Activated T-cell treated with anti-CD3 and anti-CD28 coated beads for 1 hour (primary cell): Measurements from ENCODE around the gene ANG.
"Not testable (repeated sequence)": the region's sequence is repeated elsewhere in the genome, so short reads cannot be mapped to it uniquely, and the experiment has no call there.

ENCODE experiments used
- DNase-seq: peaks from one replicate; pipeline ENCODE4 v3.0.0-alpha.2; 2020; ENCODE audit warnings: low read depth

ANG gene

DNA sequence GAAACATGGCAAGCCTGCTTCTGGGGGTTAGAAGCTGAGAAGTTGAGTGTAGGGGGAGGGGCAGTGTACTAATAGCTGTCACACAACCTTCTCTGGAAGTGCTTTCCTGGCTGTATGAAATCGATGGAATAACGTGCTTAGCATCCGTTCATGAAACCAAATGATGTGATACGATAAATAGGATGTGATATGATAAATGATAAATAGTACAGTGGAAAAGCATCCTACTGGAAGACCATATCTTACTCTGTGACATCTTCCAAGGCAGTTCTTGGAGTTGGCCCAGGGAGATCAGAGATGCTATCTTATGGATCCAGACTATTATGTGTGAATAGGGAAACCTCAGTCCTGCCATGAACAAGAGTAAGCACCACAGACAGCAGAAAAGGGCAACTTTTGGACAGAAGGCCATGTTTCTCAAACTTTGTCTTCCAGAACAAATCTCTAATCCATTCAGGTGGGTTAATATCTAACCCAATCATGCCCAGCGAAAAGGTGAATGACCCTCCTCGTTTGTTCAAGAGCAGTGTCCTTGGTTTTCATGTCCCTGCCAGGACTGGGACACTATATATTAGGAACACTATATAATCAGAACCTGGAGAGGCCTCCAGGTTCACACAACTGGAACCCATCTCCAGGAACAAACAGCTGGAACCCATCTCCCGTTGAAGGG, at the start of gene ANG:
Gene ANG (plus strand): TSS at position 598 of the 673 bp plus-strand sequence. CDS start 4,801 bp downstream, outside the sequence.
- DNase-seq: no peak

DNA sequence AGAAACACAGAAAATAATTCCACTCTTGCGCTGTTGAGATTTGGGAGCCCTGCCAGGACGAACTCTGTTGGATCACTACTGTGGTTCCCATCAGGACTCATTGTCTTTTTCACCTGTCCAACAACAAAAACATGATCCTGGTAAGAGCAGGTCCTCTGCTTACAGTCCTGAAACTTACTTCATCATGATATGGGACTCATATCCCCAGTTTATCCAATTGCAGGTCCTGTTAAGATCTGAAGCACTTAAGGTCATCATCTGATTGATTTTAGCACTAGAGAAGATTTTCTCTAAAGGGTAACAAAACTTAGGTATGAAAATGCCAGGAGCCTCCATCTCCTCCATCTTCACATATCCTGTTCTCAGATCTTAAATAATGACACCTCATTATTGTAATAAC, 47.0 kb upstream of the ANG start, which contains the start of gene OR6S1:
Gene OR6S1 (minus strand): TSS at position 101 of the 400 bp plus-strand sequence. CDS start 0 bp downstream, at position 101.
- no peak for DNase-seq

DNA sequence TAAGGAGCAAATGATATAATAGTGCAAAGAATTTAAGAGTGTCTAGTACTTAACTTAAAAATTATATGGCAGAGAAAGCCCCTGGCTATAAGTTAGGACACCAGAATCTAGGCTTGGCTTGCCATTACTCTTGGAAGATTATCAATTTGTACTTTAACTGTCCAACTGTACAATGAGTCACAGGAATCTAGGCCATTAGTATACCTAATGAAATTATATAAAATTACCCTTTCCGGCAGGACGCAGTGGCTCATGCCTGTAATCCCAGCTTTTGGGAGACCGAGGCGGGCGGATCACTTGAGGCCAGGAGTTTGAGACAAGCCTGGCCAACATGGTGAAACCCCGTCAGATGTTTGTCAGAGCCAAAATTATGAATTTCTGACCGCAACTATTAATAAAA, 46.4 kb upstream of the ANG start:
- no peak for DNase-seq

DNA sequence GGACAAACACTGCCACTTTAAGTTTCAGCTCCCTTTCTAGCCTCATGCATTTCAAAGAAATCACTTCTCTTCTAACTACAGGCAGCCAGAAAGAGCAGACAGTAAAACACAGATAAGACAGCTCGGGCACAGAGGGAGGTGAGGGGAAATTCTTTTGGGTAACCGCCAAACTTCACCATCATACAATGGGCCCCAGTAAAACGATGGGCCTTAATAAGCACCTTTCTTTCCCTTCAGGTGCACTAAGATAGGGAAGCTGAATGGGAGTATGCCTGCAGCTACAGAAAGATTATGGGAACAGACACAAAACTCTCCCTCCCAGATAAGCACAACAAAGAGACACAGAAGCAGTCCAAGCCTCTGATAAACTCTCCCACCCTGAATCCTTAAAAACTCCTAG, 45.8 kb upstream of the ANG start:
- not testable (repeated sequence) for DNase-seq

DNA sequence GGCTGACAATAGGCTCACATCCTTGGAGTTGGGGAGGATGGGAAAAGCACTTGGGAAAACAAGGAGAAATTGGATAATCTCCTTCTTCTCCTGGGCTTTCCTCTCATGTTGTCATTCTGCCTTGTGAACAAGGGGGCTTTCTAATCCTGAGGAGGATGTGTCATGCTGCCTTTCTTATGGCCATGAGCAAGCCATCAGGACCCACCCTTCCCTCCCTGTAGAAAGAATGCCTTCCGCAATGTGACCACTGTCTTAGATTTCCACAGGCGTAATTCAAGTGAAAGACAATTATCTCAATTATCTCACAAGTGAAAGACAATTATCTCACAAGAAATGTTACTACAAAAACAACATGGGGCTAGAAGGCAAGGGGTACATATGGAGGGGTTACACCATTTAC, 44.0 kb upstream of the ANG start:
- DNase-seq: no peak

DNA sequence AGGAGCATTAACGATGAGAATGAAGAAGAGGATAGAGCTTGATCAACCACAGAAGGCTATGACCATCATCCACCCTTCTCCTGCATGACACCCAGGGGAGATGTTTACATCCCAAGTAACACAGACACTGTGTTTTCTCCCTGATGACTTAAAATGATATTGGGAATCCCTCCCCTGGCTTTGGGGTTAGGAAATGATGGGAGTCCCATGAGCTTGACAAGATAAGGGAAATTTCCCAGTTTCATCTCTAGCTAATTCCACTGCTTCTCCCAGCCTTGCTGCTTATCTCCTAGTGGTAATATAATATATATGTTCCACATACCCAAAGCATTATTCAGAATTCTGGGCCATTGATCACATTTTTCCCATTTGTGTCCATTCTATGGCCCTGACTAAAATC, 43.1 kb upstream of the ANG start:
- DNase-seq: no peak

DNA sequence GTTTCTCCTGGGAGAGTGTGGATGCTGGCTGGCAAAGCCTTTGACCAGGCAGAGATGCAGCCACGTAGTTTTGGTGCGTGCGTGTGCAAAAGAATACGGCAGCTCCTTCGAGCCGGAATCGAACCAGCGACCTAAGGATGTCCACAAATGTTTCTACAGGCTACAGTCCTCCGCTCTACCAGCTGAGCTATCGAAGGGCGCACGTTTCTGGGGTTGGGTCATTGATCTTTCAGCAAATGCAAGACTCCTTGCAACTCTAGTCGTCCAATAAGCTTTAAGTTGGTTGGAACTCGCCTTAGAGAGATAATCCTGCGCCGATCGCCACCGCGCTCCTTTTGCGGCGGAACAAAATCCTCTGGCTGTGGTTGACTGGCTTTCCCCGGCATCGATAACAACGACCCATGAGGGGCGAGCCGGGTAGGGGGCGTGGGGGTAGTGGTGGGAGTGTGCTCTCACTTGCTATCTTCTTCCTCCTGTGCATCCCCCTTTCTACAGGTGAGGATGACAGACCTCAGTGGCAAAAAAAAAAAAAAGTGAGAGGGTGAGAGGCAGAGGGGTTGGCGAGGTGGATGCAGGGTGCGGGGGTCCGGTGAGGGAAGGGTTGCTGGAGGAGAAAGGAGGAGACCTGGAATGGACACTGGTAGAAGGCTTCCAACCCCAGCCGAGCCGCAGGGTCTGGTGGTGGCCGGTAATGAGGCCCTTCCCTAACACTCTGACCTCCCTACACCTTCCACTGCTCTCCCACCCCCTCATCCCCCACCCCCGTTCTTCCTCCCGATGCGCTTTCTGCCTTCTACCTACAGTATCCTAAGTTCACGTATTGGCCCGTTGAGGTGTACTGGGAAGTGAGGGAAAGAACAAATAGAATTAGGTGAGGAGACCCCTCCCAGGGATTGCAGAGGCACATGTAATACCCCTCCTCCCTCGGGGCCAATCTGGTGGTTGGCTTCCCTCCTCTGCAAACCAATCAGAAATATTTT, 35.3 kb upstream of the ANG start:
- peak; percentile 5 for DNase-seq

DNA sequence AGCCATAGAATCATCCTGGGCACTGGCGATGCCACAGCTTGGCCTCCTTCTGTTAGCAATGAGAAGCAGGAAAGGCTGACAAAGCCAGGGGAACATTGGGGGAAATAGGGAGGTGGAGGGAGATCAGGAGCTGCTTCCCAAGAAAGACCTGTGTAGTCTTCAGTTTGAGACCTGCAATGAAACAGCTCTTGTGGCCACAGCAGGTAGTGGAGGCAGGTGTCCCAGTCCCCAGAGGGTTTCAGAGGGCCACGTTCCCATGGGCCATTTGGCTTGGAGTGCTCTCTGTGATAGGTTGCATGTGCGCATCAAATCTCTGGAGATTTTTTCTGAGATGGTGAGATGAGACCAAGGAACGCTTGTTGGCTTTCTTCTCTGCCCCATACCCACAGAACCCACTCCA, 32.7 kb upstream of the ANG start:
- no peak for DNase-seq

DNA sequence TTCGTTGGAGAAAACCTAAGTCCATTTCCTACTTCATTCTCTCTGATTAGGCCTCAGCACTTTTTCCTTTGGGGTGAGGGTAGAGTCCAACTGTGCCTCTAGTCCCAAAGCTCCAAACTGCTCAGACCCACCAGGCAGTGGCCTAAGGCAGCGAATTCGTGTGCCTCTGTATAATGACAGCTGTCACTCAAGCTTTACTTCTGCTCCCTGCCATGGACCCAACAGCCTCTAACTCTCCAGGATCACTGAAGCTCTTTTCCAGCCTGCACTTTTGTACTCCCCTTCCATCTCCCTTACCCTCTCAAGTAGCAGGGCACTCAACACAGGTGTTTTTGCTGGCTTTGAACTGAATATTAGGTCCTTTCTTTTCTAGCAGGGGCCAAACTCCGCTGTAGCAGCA, 32.3 kb upstream of the ANG start:
- DNase-seq: no peak

DNA sequence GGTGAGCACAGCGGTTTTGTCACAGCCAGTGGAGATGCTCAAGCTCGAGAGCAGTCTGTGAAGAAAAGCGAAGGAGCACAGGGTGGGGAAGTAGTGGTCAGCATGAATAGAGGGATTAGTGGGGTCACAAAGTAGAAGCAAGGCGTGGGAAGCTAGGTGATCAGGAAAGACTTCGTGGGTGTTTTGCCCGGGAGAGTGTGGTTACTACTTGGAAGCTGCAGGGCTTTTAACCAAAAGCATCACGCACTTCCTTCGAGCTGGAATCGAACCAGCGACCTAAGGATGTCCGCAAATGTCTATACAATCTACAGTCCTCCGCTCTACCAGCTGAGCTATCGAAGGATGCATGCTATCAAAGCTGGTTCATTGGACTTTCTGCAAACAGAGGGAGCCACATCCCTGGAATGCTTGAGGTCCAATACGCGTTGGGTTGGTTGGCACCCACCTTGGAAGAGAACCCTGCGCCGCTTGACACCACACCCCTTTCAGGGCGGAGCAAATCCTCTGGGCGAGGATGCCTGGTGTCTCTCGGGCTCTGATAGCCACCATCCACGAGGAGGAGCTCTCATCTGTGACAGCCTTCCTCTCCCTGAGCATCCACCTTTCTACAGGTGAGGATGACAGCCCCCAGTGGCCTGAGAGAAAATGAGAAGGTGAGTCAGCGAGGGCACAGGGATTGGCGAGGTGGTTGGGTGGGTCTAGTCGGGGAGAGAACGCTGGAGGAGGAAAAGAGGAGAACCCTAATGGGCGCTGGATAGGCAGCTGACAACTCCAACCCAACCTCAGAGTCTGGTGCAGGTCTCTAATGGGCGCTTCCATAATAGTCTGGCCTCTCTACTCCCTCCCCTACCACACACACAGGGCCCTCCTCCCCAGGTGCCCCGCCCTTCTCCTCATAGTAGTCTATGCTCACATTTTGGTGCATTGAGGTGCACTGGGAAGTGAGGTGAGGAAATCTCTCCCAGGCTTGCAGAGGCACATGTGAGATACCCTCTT, 31.1 kb upstream of the ANG start:
- peak; percentile 17 for DNase-seq

DNA sequence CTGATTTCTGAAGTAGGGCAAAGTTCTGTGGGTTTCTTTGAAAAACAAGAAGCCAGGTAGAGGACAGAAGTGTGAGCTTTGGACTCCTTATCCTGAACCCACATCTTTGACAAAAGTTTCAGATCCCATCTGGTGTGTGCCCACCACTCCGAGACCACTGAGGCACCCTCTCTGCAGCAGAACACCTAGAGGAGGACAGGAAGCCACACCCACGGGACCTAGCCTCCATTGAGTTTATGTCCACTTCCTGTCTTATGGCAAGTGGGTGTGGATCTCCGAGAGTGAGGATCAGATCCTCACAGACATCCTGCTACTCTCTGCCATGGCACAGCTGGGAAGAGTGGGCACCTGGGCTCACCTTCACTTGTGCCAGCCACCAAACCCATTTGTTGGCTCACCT, 30.3 kb upstream of the ANG start:
- no peak for DNase-seq

DNA sequence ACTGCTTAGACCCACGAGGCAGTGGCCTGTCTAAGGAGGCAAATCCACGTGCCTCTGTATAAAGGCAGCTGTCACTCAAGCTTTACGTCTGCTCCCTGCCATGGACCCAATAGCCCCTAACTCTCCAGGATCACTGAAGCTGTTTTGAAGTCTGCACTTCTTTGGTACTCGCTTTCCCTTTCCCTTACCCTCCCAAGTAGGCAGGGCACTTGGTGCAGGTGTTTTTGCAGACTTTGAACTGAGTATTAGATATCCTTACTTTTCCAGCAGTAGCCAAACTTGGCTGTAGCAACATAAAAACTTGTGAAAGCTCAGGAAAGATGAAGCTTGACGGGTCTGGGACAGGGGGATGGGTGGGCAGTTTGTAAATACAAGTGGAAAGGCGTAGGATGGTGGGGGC, 29.2 kb upstream of the ANG start:
- DNase-seq: no peak

DNA sequence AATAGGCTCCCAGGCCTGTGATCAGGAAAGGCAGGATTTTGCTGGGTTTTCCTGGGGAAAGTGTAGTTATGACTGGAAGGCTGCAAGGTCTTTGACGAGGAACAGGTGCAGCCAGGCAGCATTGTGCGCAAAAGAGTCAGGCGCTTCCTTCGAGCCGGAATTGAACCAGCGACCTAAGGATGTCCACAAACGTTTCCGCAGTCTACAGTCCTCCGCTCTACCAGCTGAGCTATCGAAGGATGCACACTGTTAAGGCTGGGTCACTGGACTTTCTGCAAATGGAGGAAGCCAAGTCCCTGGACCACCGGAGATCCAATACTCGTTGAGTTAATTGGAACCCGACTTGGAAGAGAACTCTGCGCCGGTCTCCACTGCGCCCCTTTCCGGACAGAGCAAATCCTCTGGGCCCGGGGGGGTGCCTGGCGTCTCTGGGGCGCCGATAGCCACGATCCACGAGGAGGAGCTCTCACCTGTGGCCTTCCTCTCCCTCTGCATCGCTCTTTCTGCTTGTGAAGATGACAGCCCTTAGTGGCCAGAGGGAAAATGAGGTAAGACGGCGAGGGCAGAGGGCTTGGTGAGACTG, 28.7 kb upstream of the ANG start:
- no peak for DNase-seq

DNA sequence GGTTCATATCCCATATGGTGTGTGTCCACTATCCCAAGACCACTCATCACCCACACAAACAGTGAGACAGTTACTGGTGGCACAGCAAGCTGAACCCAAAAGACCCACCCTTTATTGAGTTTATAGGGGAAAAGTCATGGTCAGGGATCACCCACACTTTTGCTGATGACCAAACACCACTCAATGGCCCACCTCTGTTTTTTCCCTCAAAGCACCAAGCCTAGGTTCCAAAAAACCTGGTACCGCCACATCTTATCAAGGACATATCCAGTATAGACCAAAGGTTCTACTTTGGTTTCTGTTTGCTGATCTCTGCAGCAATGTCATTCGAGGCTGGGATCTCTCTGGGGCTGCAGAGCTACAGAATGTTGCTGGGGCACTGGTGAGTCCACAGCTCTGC, 27.4 kb upstream of the ANG start:
- DNase-seq: no peak

DNA sequence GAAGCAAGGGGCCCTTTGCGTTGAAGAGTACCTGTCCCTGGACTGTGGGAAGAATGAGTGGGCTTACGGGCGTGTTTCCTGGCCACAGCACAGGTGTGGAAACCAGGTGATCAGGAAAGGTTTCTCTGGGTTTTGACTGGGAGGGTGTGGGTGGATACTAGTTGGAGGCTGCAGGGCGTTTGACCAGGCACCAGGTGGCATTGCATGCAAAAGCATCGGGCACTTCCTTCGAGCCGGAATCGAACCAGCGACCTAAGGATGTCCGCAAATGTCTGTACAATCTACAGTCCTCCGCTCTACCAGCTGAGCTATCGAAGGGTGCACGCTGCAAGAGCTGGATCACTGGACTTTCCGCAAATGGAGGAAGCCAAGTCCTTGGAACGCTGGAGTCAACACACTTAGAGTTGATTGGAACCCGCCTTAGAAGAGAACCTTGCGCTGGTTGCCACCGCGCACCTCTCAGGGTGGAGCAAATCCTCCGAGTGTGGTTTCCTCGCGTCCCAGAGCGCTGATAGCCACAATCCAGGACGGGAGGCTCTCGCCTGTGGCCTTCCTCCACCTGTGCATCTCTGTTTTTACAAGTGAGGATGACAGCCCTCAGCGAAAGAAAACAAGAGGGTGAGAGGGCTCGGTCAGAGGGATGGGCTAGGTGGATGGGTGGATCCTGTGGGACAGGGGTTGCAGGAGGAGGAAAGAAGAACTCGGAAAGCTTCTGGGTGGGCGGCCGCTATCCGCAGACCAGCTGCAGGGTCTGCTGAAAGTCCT, 25.4 kb upstream of the ANG start:
- DNase-seq: peak; percentile 56

DNA sequence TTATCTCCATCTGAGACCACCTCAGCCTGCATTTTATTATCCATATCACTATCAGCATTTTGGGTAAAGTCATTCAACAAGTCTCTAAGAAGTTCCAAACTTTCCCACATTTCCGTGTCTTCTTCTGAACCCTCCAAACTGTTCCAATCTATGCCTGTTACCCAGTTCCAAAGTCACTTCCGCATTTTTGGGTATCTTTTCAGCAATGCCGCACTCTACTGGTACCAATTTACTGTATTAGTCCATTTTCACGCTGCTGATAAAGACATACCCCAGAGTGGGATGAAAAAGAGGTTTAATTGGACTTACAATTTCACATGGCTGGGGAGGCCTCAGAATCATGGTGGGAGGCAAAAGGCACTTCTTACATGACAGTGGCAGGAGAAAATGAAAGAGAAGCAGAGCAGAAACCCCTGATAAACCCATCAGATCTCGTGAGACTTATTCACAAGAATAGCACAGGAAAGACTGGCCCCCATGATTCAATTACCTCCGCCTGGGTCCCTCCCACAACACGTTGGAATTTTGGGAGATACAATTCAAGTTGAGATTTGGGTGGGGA, 22.1 kb upstream of the ANG start:
- DNase-seq: not testable (repeated sequence)

DNA sequence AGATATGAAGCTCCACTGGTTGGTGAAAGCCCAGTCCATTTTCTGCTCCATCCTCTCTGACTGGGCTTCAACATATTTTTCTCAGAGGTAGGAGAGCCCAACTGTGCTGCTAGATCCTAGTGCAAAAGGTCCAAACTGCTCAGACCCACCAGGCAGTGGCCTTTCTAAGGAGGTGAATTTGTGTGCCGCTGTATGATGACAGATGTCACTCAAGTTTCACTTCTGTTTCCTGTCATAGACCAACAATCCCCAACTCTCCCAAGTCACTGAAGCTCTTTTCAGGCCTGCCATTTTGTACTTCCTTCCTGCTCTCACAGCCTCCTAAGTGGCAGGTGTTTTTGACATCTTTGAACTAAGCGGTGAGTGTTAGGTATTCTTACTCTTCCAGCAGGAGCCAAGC, 20.6 kb upstream of the ANG start:
- DNase-seq: no peak

DNA sequence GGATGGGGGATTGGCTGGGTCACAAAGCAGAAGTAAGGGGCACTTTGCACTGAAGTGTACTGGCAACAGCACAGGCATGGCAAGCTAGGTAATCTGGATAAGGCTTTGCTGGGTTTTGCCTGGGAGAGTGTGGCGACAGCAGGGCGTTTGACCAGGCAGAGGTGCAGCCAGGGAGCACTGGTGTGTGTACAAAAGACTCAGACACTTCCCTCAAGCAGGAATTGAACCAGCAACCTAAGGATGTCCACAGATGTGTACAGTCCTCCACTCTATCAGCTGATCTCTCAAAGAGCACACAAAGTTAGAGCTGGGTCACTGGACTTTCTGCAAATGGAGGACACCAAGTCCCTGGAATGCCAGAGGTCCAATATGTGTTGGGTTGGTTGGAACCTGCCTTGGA, 19.6 kb upstream of the ANG start:
- DNase-seq: no peak

DNA sequence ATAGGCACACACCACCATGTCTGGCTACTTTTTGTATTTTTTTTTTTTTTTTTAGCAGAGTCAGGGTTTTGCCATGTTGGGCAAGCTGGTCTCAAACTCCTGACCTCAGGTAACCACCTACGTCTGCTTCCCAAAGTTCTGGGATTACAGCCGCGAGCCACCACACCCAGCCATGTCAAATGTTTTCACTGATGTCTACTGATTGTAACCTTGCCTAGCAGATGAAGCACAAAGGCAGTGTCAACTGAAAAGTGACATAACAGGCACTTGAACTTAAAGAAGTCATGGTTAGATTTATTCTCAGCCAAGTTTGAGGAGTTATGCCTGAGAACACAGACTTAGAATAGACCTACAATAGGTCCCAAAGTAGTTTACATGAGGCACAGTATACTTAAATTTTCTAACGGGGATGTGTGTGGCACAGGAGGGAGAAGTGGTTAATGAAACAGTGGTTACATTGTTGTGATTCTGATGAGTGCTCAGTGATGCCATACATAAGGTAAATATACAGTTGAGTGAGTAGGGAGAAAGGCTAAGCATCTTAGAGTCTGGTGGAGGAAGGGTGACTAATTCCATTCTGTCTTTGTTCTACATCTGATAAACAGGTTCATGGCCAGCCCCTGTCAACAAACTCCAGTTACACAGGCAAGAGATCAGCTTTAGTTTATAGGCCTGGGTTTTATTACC, 16.8 kb upstream of the ANG start:
- no peak for DNase-seq

DNA sequence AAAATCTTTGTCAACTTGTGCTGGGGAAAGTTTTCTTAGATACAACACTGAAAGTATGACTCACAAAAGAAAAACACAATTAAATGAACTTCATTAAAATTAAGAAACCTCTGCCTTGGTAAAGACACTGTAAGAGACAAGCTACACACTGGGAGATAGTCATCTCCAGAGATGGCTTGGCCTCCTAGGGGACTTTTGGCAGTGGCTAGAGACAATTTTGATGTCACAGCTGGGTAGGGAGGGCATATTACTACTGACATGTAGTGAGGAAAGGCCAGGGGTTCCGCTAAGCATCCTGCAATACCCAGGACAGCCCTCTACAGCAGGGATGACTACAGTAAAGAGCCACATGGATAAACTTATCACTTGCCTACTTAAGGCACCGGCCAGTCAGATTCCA, 12.9 kb upstream of the ANG start:
- DNase-seq: no peak
